Esophagus muscularis mucosa (tissue), 4 donors: ENCODE measurements around the gene RERG. TPM values are rescaled to one million over a fixed set of nuclear protein-coding genes. Genes with fewer than 3 reads are reported as not detected.

Source experiments
- DNase-seq: peaks from one replicate; pipeline ENCODE4 v3.0.0-alpha.2; 2017; ENCODE audit errors: extremely low spot score
- H3K27ac ChIP-seq, 4 donors: fragments of 200-600 bp; sonication (generic); replicated peaks in 1 of 4; 1 replicate in 3 of 4; 2 replicates in 1 of 4; pipeline ENCODE4 v1.5.1; 2016 to 2019; ENCODE audit warnings: mild to moderate bottlenecking in 1 of 4
- H3K27me3 ChIP-seq, 4 donors: fragments of 200-600 bp; sonication (generic); one replicate each; pipeline versions ENCODE4 v1.5.1 to v1.6.0; 2016 to 2019
- H3K36me3 ChIP-seq, 4 donors: fragments of 200-600 bp; sonication (generic); one replicate each; pipeline ENCODE4 v1.5.1; 2016 to 2019
- H3K4me1 ChIP-seq, 4 donors: fragments of 200-600 bp; sonication (generic); one replicate each; pipeline ENCODE4 v1.5.1; 2016 to 2019
- H3K4me3 ChIP-seq, 4 donors: fragments of 200-600 bp; sonication (generic); 1 replicate in 2 of 4; 2 replicates in 2 of 4; pipeline ENCODE4 v1.5.1; 2016 to 2019; ENCODE audit warnings: mild to moderate bottlenecking in 4 of 4, moderate library complexity in 1 of 4
- H3K9me3 ChIP-seq, 4 donors: fragments of 200-600 bp; sonication (generic); 1 replicate in 3 of 4; 2 replicates in 1 of 4; pipeline ENCODE4 v1.5.1; 2016 to 2019
- EP300 ChIP-seq: sonication (generic); formaldehyde crosslinking; IDR thresholded peaks from one replicate; pipeline ENCODE4 v1.6.1; 2017; ENCODE audit warnings: antibody characterized with exemption
- POLR2A ChIP-seq: fragments of 450-650 bp; IDR thresholded peaks from one replicate; pipeline ENCODE4 v1.6.1; 2017; ENCODE audit warnings: antibody characterized with exemption, moderate library complexity, mild to moderate bottlenecking, low read depth
- POLR2AphosphoS5 ChIP-seq, 2 donors: sonication (generic); formaldehyde crosslinking; IDR thresholded peaks; one replicate each; pipeline ENCODE4 v1.6.1; 2017; ENCODE audit warnings: antibody characterized with exemption in 2 of 2
- whole genome bisulfite sequencing: methylation state at CpG from one replicate; pipeline ENCODE4 v1.1.5; 2018; 5-methylcytosine and 5-hydroxymethylcytosine counted together
- intact Hi-C: fragments of 100-400 bp; cut with DNase I; formaldehyde crosslinking; loops from one replicate; pipeline ENCODE4 v1.15.1; 2023
- total RNA-seq, 4 donors: library from RNA; depleted of rRNA; stranded (reverse); fragments of >200 nt; gene quantifications; one replicate each; pipeline versions ENCODE4 v1.1.0 to v1.2.1, GENCODE V29; 2016
- TF ChIP-seq, protein P1 (sequence below), 3 experiments: fragments of 200-600 bp in 2 of 3; fragments of 450-650 bp in 1 of 3; sonication (generic) in 2 of 3; IDR thresholded peaks; one replicate each; pipeline ENCODE4 v1.5.1; 2017 to 2019; ENCODE audit warnings: antibody characterized with exemption in 3 of 3, mild to moderate bottlenecking in 2 of 3, moderate library complexity in 1 of 3

The RERG gene
- total RNA-seq, 4 donors from 2014 or later, result 5.0 to 15.4 (median 12.7) TPM

GRCh38 chr12:15208140-15208539 is 13.1 kb downstream of the RERG start:
- TF ChIP-seq, protein P1, sequence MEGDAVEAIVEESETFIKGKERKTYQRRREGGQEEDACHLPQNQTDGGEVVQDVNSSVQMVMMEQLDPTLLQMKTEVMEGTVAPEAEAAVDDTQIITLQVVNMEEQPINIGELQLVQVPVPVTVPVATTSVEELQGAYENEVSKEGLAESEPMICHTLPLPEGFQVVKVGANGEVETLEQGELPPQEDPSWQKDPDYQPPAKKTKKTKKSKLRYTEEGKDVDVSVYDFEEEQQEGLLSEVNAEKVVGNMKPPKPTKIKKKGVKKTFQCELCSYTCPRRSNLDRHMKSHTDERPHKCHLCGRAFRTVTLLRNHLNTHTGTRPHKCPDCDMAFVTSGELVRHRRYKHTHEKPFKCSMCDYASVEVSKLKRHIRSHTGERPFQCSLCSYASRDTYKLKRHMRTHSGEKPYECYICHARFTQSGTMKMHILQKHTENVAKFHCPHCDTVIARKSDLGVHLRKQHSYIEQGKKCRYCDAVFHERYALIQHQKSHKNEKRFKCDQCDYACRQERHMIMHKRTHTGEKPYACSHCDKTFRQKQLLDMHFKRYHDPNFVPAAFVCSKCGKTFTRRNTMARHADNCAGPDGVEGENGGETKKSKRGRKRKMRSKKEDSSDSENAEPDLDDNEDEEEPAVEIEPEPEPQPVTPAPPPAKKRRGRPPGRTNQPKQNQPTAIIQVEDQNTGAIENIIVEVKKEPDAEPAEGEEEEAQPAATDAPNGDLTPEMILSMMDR (IDR thresholded peaks at IDR 0.05), result peak; percentile 24 to 54 (median 26)
- no peak for TF ChIP-seq POLR2AphosphoS5 (IDR thresholded peaks at IDR 0.05)
- no peak for TF ChIP-seq EP300
- intact Hi-C loops, result no loop called here
- DNase-seq, result no peak
- peak overlapping the region in 3 of 4 donors; percentile 49 to 63 (median 56) for H3K27ac ChIP-seq
- H3K9me3 ChIP-seq, result no peaks in the 10 kb centered on the region
- H3K36me3 ChIP-seq, result no peaks in the 10 kb centered on the region
- H3K4me3 ChIP-seq, result no peak overlapping the region
- H3K4me1 ChIP-seq, result peaks cover 4 to 62% (median 16%) of the 10 kb centered on the region in 4 donors
- H3K27me3 ChIP-seq, result no peaks in the 10 kb centered on the region
- WGBS, result 89% methylated on average over 2 of the region's 2 CpGs

DNA sequence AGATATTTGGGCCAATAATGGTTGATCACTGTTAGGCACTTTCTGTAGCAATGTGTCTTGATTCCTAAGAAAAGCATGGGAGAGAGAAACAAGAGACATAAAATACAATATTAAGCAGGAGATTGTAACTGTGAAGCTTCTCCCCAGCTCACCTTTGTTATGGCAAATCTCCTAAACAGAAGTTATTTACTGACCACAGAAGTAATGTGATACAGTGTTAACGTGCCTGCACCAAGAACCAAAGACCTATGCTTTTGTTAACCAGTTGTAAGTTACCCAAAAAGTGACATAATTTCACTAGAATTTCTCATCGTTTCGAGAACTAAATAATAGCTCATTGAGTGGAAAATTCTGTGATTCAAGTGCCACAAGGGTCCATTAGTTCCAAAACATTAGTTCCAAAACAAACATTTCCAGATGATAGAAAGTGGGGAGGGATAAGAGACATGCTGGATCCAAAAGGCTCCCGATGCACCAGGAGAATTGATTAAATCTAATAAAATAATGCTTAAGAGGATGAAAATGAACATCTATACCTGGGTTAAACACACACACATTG is 14.3 kb downstream of the RERG start:
- H3K27me3 ChIP-seq, result no peaks in the 10 kb centered on the region
- peak overlapping the region; percentile 1 to 64 (median 52) for H3K27ac ChIP-seq
- TF ChIP-seq, protein P1 (IDR thresholded peaks at IDR 0.05), result no peak
- TF ChIP-seq POLR2A (no peak), POLR2AphosphoS5 (IDR thresholded peaks at IDR 0.05) (no peak), EP300 (no peak)
- DNase-seq, result no peak
- WGBS, result 61% methylated on average over 4 of the region's 4 CpGs
- H3K4me3 ChIP-seq, result no peak overlapping the region
- no peaks in the 10 kb centered on the region for H3K9me3 ChIP-seq
- no peaks in the 10 kb centered on the region for H3K36me3 ChIP-seq
- H3K4me1 ChIP-seq, result peaks cover 4 to 62% (median 16%) of the 10 kb centered on the region in 4 donors
- intact Hi-C loops, result no loop called here

- TF ChIP-seq EP300, result no peak
- TF ChIP-seq POLR2AphosphoS5 (IDR thresholded peaks at IDR 0.05), result no peak
- no peak for TF ChIP-seq POLR2A
- TF ChIP-seq, protein P1 (IDR thresholded peaks at IDR 0.05), result no peak
- no peak for DNase-seq
- intact Hi-C loops, result no loop called here
- H3K9me3 ChIP-seq, result no peaks in the 10 kb centered on the region
- H3K36me3 ChIP-seq, result no peaks in the 10 kb centered on the region
- no peak overlapping the region for H3K4me3 ChIP-seq
- H3K4me1 ChIP-seq, result peaks cover 4 to 67% (median 16%) of the 10 kb centered on the region in 4 donors
- WGBS, result 80% methylated on average over 4 of the region's 4 CpGs
- peak overlapping the region; percentile 46 to 64 (median 52) for H3K27ac ChIP-seq
- H3K27me3 ChIP-seq, result no peaks in the 10 kb centered on the region
Measured at GRCh38 chr12:15206338-15206737, 14.9 kb downstream of the RERG start.

GRCh38 chr12:15205341-15206010 is 15.7 kb downstream of the RERG start:
- Histone ChIP-seq H3K36me3 (no peaks in the 10 kb centered on the region), H3K9me3 (no peaks in the 10 kb centered on the region), H3K27ac (peak overlapping the region; percentile 46 to 64 (median 52)), H3K27me3 (no peaks in the 10 kb centered on the region), H3K4me1 (peaks cover 8 to 72% (median 24%) of the 10 kb centered on the region in 4 donors), H3K4me3 (no peak overlapping the region)
- TF ChIP-seq POLR2AphosphoS5 (IDR thresholded peaks at IDR 0.05), result peak in 1 of 2 donors; percentile 11
- TF ChIP-seq EP300, result no peak
- DNase-seq, result no peak
- WGBS, result 71% methylated on average over 8 of the region's 8 CpGs
- intact Hi-C loops, result no loop called here

- no peaks in the 10 kb centered on the region for H3K27me3 ChIP-seq
- TF ChIP-seq, protein P1 (IDR thresholded peaks at IDR 0.05), result no peak
- TF ChIP-seq EP300, result no peak
- TF ChIP-seq POLR2AphosphoS5 (IDR thresholded peaks at IDR 0.05), result no peak
- no peak for TF ChIP-seq POLR2A
- H3K27ac ChIP-seq, result peak overlapping the region in 3 of 4 donors; percentile 27 to 49 (median 30)
- intact Hi-C loops, result no loop called here
- H3K4me3 ChIP-seq, result no peak overlapping the region
- no peaks in the 10 kb centered on the region for H3K9me3 ChIP-seq
- no peak for DNase-seq
- no peaks in the 10 kb centered on the region for H3K36me3 ChIP-seq
- peaks cover 4 to 58% (median 23%) of the 10 kb centered on the region in 4 donors for H3K4me1 ChIP-seq
Measured at GRCh38 chr12:15201456-15201855, 19.8 kb downstream of the RERG start.
